ENCODE data around the gene MSI2.

- no peak for TF ChIP-seq CTCF (IDR thresholded peaks at IDR 0.05)
- no peak for TF ChIP-seq POLR2A (IDR thresholded peaks at IDR 0.05)
Observed at GRCh38 chr17:57305144-57305728, 48.9 kb downstream of the MSI2 start.
